Thoracic aorta (tissue), 2 donors: ENCODE measurements around the gene GBA2. TPM values are rescaled to one million over a fixed set of nuclear protein-coding genes. Genes with fewer than 3 reads are reported as not detected.

Experiments used
- ATAC-seq: fragments of 150-250 bp; one replicate; pipeline ENCODE4 v1.8.0; 2017; ENCODE audit warnings: low read depth; ENCODE audit not compliant: insufficient number of reproducible peaks, low FRiP score
- DNase-seq: peaks from one replicate; pipeline ENCODE4 v3.0.0-alpha.2; 2020; ENCODE audit warnings: low spot score
- H3K27ac ChIP-seq, 2 donors: fragments of 200-600 bp; sonication (generic); 1 replicate in 1 of 2; 2 replicates in 1 of 2; pipeline ENCODE4 v1.5.1; 2016; ENCODE audit warnings: mild to moderate bottlenecking in 2 of 2, moderate library complexity in 2 of 2
- H3K27me3 ChIP-seq: fragments of 200-600 bp; sonication (generic); replicated peaks from 2 replicates; pipeline ENCODE4 v1.6.0; 2016; ENCODE audit warnings: mild to moderate bottlenecking; ENCODE audit not compliant: insufficient read depth
- H3K36me3 ChIP-seq: fragments of 200-600 bp; sonication (generic); one replicate; pipeline ENCODE4 v1.5.1; 2016
- H3K4me1 ChIP-seq, 2 donors: fragments of 200-600 bp; sonication (generic); 1 replicate in 1 of 2; 2 replicates in 1 of 2; pipeline versions ENCODE4 v1.5.1 to v1.6.0; 2016; ENCODE audit warnings: low read depth in 2 of 2, mild to moderate bottlenecking in 1 of 2; ENCODE audit not compliant: control insufficient read depth in 1 of 2
- H3K4me3 ChIP-seq: fragments of 200-600 bp; sonication (generic); 2 replicates; pipeline ENCODE4 v1.5.1; 2016; ENCODE audit warnings: mild to moderate bottlenecking
- H3K9me3 ChIP-seq: fragments of 200-600 bp; sonication (generic); 2 replicates; pipeline ENCODE4 v1.5.1; 2016
- total RNA-seq, 2 donors: library from RNA; depleted of rRNA; stranded (reverse); fragments of >200 nt; gene quantifications; one replicate each; pipeline versions ENCODE4 v1.1.0 to v1.2.3, GENCODE V29; 2016
- TF ChIP-seq, protein P1 (sequence below): fragments of 200-600 bp; sonication (generic); IDR thresholded peaks from one replicate; pipeline ENCODE4 v1.5.1; 2019; ENCODE audit warnings: antibody characterized with exemption

Gene GBA2
- total RNA-seq, 2 donors from 2014 or later, result 75.8 to 115 TPM

DNA sequence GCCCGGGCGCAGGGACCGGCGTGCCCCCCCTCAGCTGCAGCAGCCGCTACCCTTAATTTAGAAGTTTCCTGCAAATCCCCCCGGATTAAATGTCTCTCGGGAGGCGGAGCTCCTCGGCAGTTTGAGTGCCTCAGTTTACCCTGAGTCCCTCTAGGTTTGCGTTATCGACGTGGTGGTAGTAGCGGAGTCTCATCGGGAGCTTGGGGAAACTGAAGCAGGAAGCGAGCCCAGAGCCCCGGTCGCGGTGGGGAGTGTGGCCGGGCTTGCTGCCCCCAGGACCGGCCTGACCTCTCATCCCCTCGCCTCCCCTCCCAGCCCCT lies 58.8 kb downstream of the GBA2 start:
- Histone ChIP-seq H3K4me3 (peak overlapping the region; percentile 94), H3K27ac (peak overlapping the region; percentile 99 to 100), H3K4me1 (peaks cover 19 to 43% of the 10 kb centered on the region in 2 donors), H3K27me3 (no peaks in the 10 kb centered on the region), H3K36me3 (peaks cover 35% of the 10 kb centered on the region), H3K9me3 (no peaks in the 10 kb centered on the region)
- TF ChIP-seq, protein P1, sequence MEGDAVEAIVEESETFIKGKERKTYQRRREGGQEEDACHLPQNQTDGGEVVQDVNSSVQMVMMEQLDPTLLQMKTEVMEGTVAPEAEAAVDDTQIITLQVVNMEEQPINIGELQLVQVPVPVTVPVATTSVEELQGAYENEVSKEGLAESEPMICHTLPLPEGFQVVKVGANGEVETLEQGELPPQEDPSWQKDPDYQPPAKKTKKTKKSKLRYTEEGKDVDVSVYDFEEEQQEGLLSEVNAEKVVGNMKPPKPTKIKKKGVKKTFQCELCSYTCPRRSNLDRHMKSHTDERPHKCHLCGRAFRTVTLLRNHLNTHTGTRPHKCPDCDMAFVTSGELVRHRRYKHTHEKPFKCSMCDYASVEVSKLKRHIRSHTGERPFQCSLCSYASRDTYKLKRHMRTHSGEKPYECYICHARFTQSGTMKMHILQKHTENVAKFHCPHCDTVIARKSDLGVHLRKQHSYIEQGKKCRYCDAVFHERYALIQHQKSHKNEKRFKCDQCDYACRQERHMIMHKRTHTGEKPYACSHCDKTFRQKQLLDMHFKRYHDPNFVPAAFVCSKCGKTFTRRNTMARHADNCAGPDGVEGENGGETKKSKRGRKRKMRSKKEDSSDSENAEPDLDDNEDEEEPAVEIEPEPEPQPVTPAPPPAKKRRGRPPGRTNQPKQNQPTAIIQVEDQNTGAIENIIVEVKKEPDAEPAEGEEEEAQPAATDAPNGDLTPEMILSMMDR, result no peak
- DNase-seq, result no peak
- ATAC-seq, result no peak

DNA sequence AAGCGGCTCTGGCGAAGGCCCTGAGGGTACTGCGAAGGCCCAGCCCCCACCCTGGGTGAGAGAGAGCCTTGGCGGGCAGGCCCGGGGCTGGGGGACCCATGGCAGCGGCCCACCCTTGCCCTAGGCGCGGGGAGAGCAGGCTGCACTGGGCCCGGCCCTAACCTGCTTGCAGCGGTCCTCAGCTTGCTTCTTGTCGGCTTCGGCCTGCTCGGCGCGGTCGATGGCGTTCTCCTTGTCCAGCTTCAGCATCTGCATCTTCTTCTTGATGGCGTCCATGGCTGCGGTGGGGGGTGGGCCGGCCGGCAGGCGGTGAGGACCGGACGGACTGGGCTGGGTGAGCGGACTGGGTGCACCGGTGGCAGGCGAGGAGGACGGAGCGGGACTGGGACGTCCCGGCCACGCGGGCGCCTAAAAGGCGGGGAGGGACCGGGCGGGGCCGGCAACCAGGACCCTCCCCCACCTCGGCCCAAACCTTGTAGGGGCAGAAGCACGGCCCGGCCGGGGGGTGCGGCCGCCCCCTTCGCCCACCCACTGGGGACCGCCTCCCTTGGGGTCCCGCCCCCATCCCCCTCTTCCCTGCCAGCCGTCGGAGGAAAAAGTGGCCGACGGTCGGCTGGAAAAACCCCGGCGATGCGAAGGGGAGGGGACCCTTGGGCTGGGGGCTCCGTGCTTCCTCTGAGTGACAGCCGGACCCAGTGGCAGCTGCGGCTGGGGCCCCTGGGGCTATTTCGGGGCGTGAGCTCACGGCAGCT lies 59.3 kb downstream of the GBA2 start, which contains the start of gene TPM2:
Gene TPM2 (minus strand): TSS at position 384 of the 752 bp plus-strand sequence. CDS start 108 bp downstream, at position 276.
- Histone ChIP-seq H3K4me1 (peaks cover 20 to 44% of the 10 kb centered on the region in 2 donors), H3K4me3 (peak within 1 kb of the TSS; percentile 94), H3K9me3 (no peaks in the 10 kb centered on the region), H3K36me3 (peaks cover 40% of the 10 kb centered on the region), H3K27me3 (no peaks in the 10 kb centered on the region), H3K27ac (peak within 1 kb of the TSS; percentile 99 to 100)
- DNase-seq (peak; percentile 62), ATAC-seq (peak; percentile 47)
- TF ChIP-seq, protein P1, result no peak

DNA sequence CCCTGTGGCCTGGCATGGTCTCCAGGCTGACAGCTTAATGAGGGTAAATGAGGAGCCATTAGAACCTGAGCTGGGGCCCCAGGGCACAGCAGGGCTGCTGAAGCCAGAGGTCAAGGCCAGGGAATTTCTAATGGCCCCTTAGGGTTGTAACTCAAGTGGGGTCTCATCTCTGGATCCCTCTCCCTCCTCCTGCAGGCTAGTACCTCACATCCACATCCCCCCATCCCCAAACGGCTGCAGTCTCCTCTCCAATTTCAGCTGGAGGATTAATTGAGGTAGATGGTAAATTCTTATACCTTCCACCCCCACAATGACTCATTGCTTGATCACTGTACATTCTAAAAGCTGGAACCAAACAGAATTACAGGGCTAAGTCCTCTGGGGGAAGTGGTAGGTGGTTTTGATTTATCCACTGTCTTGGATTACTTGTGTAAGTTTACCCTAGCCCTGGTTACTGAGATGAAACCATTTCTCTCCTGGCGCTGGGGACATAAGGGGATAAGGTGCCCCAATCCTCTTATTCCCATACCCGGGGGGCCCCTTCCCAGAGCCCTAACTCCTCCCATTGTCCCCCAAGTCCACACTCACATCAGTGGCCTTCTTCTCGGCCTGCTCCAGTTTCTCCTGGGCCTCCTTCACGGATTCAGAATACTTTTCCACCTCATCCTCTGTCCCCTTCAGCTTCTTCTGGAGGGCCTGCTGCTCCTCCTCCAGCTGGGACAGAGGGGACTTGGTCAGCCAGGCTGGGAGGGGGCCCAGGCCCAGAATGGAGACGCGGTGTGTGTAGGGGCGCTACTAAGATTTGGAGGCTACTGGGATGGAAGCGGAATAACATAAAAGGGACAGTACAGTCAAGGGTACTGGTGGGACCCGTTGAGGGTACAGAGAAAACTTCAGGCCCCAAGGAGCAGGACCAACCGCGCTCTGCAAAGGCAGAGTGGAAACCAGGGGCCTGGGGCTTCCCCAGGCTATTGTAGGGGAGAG lies 60.2 kb downstream of the GBA2 start:
- Histone ChIP-seq H3K36me3 (peaks cover 49% of the 10 kb centered on the region), H3K27me3 (no peaks in the 10 kb centered on the region), H3K27ac (peak overlapping the region; percentile 99 to 100), H3K4me3 (peak overlapping the region; percentile 94), H3K4me1 (peaks cover 19 to 46% of the 10 kb centered on the region in 2 donors), H3K9me3 (no peaks in the 10 kb centered on the region)
- DNase-seq (no peak), ATAC-seq (no peak)
- TF ChIP-seq, protein P1, result no peak

DNA sequence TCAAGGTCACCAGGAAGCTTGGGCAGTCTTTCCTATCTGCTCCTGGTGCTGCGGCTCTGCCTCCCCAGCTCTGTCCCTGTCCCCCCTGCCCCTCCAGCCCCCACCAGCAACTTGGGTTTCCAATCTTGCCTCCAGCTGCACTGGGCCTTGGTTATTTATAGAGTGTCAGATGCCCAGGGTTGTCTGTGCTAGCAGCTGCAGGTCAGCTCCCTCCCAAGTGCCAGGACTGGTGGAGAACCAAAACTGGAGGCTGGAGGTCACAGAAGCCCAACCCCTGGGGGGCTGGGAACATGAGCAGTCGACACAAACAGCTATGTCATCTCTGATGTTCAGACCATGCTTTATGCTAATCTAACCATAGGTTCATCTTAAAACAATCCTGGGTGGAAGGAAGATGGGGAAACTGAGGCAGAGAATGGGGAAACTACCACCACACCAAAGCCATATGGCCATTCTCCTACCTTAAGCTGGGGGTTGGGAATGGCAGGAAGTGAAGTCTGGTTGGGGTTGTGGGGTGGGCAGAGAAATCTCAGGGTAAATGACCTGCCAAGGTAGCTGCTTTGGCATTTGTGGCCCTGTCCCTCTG lies 61.0 kb downstream of the GBA2 start:
- H3K9me3 ChIP-seq, result no peaks in the 10 kb centered on the region
- no peak for DNase-seq
- TF ChIP-seq, protein P1, result no peak
- peak overlapping the region; percentile 94 for H3K4me3 ChIP-seq
- peaks cover 57% of the 10 kb centered on the region for H3K36me3 ChIP-seq
- H3K27ac ChIP-seq, result peak overlapping the region; percentile 99 to 100
- H3K27me3 ChIP-seq, result no peaks in the 10 kb centered on the region
- H3K4me1 ChIP-seq, result peaks cover 16 to 46% of the 10 kb centered on the region in 2 donors
- ATAC-seq, result no peak
